GM12874 (cell line): ENCODE results near the gene CHST11.

ENCODE experiments used
- TF ChIP-seq, protein P1 (sequence below): IDR thresholded peaks from 2 replicates; pipeline ENCODE4 v1.5.1; 2011; ENCODE audit warnings: low read depth, mild to moderate bottlenecking, control low read depth, low read length, moderate library complexity; ENCODE audit not compliant: insufficient read depth

The CHST11 gene

DNA sequence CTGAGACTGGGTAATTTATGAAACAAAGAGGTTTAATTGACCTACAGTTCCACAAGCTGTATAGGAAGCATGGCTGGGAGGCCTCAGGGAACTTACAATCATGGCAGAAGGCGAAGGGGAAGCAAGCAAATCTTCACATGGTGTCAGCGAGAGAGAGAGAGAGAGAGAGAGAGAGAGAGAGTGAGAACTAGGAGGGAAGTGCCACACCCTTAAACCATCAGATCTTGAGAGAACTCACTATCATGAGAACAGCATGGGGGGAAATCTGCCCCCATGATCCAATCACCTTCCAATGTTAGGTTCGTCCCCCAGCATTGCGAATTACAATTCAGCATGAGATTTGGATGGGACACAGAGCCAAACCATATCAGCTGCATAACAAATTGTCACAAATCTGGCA lies 96.7 kb downstream of the CHST11 start:
- TF ChIP-seq, protein P1, sequence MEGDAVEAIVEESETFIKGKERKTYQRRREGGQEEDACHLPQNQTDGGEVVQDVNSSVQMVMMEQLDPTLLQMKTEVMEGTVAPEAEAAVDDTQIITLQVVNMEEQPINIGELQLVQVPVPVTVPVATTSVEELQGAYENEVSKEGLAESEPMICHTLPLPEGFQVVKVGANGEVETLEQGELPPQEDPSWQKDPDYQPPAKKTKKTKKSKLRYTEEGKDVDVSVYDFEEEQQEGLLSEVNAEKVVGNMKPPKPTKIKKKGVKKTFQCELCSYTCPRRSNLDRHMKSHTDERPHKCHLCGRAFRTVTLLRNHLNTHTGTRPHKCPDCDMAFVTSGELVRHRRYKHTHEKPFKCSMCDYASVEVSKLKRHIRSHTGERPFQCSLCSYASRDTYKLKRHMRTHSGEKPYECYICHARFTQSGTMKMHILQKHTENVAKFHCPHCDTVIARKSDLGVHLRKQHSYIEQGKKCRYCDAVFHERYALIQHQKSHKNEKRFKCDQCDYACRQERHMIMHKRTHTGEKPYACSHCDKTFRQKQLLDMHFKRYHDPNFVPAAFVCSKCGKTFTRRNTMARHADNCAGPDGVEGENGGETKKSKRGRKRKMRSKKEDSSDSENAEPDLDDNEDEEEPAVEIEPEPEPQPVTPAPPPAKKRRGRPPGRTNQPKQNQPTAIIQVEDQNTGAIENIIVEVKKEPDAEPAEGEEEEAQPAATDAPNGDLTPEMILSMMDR, result no peak

DNA sequence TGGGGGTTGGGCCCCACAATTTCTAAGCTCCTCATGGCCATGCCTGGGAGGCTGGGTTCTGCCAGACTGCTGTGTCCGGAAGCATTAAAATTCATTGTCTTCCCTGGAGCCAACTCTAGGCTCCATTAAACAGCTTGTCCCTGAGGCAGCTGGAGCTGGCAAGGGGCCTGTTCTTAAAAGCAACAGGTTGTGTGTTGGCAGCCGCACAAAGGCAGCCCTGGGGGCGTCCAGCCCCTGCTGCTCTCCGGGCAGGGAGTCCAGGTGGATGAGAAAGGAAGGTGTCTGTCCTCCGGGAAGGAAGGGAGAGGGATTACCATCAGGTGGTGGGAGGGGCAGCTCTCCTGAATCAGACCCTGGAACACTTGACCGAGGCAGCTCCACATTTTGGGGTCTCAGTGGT lies 98.9 kb downstream of the CHST11 start:
- TF ChIP-seq, protein P1, result no peak

DNA sequence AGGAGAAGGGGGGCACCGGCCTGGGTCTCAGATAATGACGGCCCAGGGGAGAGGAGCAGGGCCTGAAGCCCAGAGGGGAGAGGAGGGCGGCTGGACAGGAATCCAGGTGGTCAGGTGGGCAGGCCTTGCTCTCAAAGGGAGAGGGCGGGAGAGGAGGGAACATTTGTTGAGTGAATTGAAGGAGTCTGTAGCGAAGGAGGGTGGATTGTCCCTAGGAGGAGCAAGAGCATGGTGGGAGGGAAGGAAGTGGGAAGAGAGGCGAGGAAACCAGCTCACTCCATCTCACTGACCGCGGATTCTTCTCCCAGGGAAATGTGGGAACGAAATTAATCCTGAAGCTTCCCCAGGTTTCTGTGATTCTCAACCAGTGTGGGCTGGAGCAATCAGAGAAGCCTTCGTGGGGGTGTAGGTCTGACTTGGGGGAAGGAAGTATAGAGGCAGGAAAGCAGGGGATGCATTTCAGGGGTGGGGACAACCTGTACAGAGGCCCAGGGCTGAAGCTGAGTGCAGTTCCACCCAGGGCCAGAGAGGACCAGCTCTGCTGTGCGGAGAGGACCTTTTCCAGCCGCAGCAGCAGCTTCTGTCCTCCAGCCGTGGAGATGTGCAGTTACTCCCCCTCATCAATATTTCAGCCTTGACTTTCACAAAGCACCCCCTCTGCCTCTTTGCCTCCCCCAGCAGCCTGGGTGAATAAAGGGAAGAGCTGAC lies 100.9 kb downstream of the CHST11 start:
- TF ChIP-seq, protein P1, result no peak

DNA sequence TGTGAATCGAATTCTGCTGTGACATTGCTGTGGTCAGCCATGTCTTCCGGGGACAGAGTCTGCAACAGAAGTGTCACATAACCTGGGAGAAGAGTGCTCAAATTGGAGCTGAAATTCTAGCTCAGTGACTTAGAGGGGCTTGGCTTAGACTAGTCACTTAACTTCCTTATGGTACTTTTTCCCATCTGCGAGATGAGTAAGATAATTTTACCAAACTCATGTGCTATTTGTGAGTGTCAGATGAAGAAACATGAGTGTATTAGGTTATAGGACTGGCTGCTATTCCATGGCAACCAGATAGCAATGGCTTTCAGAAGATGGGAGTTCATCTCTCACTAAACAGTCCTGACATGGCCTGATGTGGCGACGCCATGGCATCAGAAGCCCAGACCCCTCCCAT lies 104.1 kb downstream of the CHST11 start:
- TF ChIP-seq, protein P1, result no peak

DNA sequence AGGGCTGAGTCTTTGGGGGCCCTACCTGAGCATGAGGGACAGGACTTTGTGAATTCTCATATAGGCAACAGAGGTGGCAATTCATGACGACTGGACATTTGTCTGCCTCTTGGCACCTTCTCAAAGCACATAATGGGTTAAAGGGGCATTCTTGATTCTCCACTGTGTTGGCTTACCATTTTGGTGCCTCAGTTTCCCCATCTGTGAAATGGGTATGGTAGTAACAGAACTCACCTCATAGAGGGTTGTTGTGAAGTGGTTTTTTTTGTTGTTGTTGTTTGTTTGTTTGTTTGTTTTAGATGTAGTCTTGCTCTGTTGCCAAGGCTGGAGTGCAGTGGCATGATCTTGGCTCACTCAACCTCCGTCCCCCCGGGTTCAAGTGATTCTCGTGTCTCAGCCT lies 106.0 kb downstream of the CHST11 start:
- TF ChIP-seq, protein P1, result no peak

DNA sequence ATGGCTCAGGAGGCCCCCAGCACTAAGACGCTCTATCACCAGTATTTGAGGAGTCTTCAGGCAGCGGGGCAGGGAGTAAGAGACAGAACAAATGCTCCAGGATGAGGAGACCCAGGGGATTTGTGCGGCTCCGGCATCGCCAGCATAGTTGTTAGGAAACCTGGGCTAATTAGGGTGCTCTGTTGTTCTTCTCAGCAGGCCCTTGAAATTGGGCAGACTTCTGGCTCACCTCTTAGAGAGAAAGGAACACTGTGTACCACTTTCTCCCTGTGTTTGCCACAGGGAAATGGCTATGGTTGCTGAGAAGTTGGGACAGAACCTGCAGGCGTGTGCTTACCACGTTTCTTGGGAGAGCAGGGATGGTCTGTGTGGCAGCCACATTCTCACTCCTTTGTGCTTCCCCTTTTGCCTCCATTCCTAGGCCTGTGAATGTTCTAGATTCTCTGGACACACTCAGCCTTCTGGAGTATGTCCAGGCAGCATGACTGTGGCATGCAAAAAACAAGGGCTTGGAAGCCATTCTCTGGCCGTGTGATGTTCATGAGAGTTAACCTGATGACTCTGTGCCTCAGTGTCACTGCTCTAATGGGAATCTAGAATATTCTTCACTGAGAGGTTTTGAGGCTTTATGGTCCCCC lies 109.0 kb downstream of the CHST11 start:
- TF ChIP-seq, protein P1, result no peak

DNA sequence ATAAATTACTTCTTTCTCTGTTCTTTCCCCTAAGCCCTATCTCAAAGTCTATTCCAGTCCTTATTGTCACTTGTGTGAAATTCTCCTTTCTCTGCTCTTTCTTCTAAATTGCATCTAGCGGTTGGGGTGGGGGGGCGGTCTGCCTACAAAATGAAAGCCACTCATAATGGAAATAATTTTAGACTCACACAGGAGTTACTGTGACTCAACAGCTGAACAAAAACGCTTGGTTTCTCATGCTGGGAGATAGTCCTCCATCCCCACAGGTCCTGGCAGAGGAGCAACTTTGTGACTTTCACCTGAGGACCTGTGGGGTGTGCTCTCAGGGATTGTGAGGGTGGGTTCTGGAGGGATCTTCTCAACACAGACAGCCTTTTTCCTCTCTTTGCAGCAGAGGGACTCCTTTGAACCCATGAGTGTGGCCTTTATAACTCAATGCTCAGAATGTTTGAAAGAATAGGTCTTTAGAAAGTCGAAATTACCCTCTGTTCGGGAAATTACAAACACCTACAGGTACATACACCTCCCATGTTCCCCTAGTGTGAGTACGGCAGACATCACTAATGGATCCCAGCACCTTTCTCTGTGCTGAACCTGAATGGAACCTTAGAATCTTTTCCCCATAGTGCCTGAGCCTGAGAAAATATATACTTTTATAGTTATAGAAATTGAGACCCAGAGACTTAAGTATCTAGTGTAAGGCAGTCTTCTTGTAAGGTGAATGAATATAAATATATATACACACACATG lies 109.7 kb downstream of the CHST11 start:
- TF ChIP-seq, protein P1, result no peak
